Measurements from ENCODE around the gene POLR3K.
"Not testable (repeated sequence)": the region's sequence is repeated elsewhere in the genome, so short reads cannot be mapped to it uniquely, and the experiment has no call there.

POLR3K gene

GRCh38 chr16:63998-64913, 10.8 kb upstream of the POLR3K start:
- no peak for DNase-seq

GRCh38 chr16:63466-63865, 10.1 kb upstream of the POLR3K start:
- DNase-seq = no peak

GRCh38 chr16:62968-63391, 9.6 kb upstream of the POLR3K start:
- DNase-seq = no peak

GRCh38 chr16:62283-62967, 9.0 kb upstream of the POLR3K start:
- no peak for DNase-seq

GRCh38 chr16:61879-62281, 8.5 kb upstream of the POLR3K start:
- DNase-seq = no peak

GRCh38 chr16:60929-61878, 7.8 kb upstream of the POLR3K start:
- no peak for DNase-seq

- no peak for DNase-seq
Measured at GRCh38 chr16:60166-60565, 6.8 kb upstream of the POLR3K start.

- no peak for DNase-seq
Measured at GRCh38 chr16:59440-60059, 6.1 kb upstream of the POLR3K start.

GRCh38 chr16:58491-59439, 5.4 kb upstream of the POLR3K start:
- no peak for DNase-seq

GRCh38 chr16:57711-58110, 4.3 kb upstream of the POLR3K start:
- no peak for DNase-seq

- no peak for DNase-seq
Measured at GRCh38 chr16:56231-56927, 3.0 kb upstream of the POLR3K start.

GRCh38 chr16:55571-56136, 2.2 kb upstream of the POLR3K start:
- DNase-seq = no peak

GRCh38 chr16:54237-54581, 801 bp upstream of the POLR3K start:
- DNase-seq = no peak

GRCh38 chr16:50769-51591, 2.4 kb downstream of the POLR3K start:
- DNase-seq = no peak

- no peak for DNase-seq
Measured at GRCh38 chr16:47234-47633, 6.2 kb downstream of the POLR3K start.

GRCh38 chr16:46510-46909, 6.9 kb downstream of the POLR3K start:
- DNase-seq = not testable (repeated sequence)

- no peak for DNase-seq
Measured at GRCh38 chr16:45454-45853, 8.0 kb downstream of the POLR3K start.

GRCh38 chr16:44655-45054, 8.8 kb downstream of the POLR3K start:
- DNase-seq = no peak

GRCh38 chr16:43294-43693, 10.1 kb downstream of the POLR3K start:
- DNase-seq = no peak

- no peak for DNase-seq
Measured at GRCh38 chr16:42691-43090, 10.7 kb downstream of the POLR3K start.

All from GOT3 (cell line).